A549 (cell line): Measurements from ENCODE around the gene DGKH.

Experiments
- CHD2 ChIP-seq: fragments of 150-350 bp; IDR thresholded peaks from 2 replicates; pipeline ENCODE4 v1.6.1; 2014; ENCODE audit warnings: low read length; ENCODE audit not compliant: partially characterized antibody
- EP300 ChIP-seq, 2 experiments: fragments of >200 bp; sonication (Bioruptor Twin); formaldehyde crosslinking; IDR thresholded peaks; 2 replicates in 1 of 2; 3 replicates in 1 of 2; pipeline ENCODE4 v1.6.1; 2016 to 2017
- ESRRA ChIP-seq: fragments of 150-350 bp; IDR thresholded peaks from 2 replicates; pipeline ENCODE4 v1.6.1; 2014; ENCODE audit warnings: mild to moderate bottlenecking, low read length, borderline replicate concordance
- JUNB ChIP-seq: fragments of >200 bp; sonication (Bioruptor Twin); formaldehyde crosslinking; IDR thresholded peaks from 2 replicates; pipeline ENCODE4 v1.6.1; 2016
- KDM1A ChIP-seq: fragments of 200-600 bp; sonication (generic); IDR thresholded peaks from 2 replicates; pipeline ENCODE4 v1.6.1; 2016; ENCODE audit warnings: low read depth, mild to moderate bottlenecking
- MYC ChIP-seq: IDR thresholded peaks from 2 replicates; pipeline ENCODE4 v1.6.1; 2012; ENCODE audit warnings: mild to moderate bottlenecking, inconsistent platforms, low read length, improper control_type of control experiment, borderline replicate concordance
- RAD21 ChIP-seq, 2 experiments: fragments of >200 bp in 1 of 2; sonication (Bioruptor Twin) in 1 of 2; formaldehyde crosslinking in 1 of 2; IDR thresholded peaks in 1 of 2; conservative IDR thresholded peaks in 1 of 2; 2 replicates in 1 of 2; 3 replicates in 1 of 2; pipeline ENCODE4 v1.6.1; 2012 to 2018; ENCODE audit warnings: inconsistent platforms in 1 of 2
- TF ChIP-seq, protein P1 (sequence below): fragments of >200 bp; sonication (Bioruptor Twin); formaldehyde crosslinking; IDR thresholded peaks from 3 replicates; pipeline ENCODE4 v1.5.1; 2016

DNA sequence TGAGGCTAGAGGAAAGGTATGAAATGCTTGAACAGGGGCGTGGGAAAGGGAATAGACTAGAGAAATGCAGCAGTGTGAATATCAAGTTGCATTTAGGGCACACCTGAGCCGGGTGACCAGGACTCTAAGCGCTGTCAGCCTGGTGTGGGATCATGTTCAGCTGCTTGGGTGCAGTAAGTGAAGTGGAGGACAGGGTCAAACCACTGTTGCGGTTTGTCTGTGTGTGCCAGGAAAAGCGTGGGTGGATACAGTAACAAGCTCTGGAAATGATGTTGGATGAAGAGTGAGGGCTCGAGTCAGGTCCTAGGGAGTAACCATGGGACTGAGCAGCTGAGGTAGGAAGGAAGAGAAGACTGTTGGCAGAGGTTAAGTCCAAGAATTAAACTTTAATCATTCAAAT, 15.8 kb downstream of the DGKH start:
- TF ChIP-seq CHD2, result no peak
- no peak for TF ChIP-seq KDM1A
- TF ChIP-seq ESRRA, result no peak
- TF ChIP-seq, protein P1, sequence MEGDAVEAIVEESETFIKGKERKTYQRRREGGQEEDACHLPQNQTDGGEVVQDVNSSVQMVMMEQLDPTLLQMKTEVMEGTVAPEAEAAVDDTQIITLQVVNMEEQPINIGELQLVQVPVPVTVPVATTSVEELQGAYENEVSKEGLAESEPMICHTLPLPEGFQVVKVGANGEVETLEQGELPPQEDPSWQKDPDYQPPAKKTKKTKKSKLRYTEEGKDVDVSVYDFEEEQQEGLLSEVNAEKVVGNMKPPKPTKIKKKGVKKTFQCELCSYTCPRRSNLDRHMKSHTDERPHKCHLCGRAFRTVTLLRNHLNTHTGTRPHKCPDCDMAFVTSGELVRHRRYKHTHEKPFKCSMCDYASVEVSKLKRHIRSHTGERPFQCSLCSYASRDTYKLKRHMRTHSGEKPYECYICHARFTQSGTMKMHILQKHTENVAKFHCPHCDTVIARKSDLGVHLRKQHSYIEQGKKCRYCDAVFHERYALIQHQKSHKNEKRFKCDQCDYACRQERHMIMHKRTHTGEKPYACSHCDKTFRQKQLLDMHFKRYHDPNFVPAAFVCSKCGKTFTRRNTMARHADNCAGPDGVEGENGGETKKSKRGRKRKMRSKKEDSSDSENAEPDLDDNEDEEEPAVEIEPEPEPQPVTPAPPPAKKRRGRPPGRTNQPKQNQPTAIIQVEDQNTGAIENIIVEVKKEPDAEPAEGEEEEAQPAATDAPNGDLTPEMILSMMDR, result no peak
- TF ChIP-seq EP300 (IDR thresholded peaks at IDR 0.05), result no peak
- no peak for TF ChIP-seq MYC
- no peak for TF ChIP-seq JUNB
- no peak for TF ChIP-seq RAD21 (conservative IDR thresholded peaks at IDR 0.05 in 1 of 2, IDR thresholded peaks at IDR 0.05 in 1 of 2)
